Gastrocnemius medialis (tissue), 4 donors: ENCODE measurements around the gene SLCO4A1. TPM values are rescaled to one million over a fixed set of nuclear protein-coding genes. Genes with fewer than 3 reads are reported as not detected.

ENCODE experiments used
- ATAC-seq, 2 donors: fragments of 150-250 bp; one replicate each; pipeline ENCODE4 v1.9.1; 2016
- DNase-seq, 2 donors: peaks; one replicate each; pipeline ENCODE4 v3.0.0-alpha.2; 2019
- H3K27ac ChIP-seq, 4 donors: fragments of 200-600 bp; sonication (generic); 1 replicate in 1 of 4; 2 replicates in 3 of 4; pipeline ENCODE4 v1.5.1; 2016 to 2018; ENCODE audit warnings: mild to moderate bottlenecking in 2 of 4, moderate library complexity in 1 of 4
- H3K27me3 ChIP-seq, 3 donors: fragments of 200-600 bp; sonication (generic) in 2 of 3; 1 replicate in 1 of 3; 2 replicates in 2 of 3; pipeline versions ENCODE4 v1.5.1 to v1.6.0; 2016 to 2019; ENCODE audit warnings: mild to moderate bottlenecking in 1 of 3, moderate library complexity in 1 of 3
- H3K36me3 ChIP-seq, 2 donors: fragments of 200-600 bp; sonication (generic) in 1 of 2; one replicate each; pipeline ENCODE4 v1.5.1; 2017 to 2018
- H3K4me1 ChIP-seq, 2 donors: fragments of 200-600 bp; sonication (generic) in 1 of 2; one replicate each; pipeline ENCODE4 v1.5.1; 2016 to 2017; ENCODE audit warnings: mild to moderate bottlenecking in 2 of 2
- H3K4me3 ChIP-seq, 4 donors: fragments of 200-600 bp; sonication (generic) in 3 of 4; 1 replicate in 1 of 4; 2 replicates in 3 of 4; pipeline ENCODE4 v1.5.1; 2016 to 2019; ENCODE audit warnings: mild to moderate bottlenecking in 2 of 4
- H3K9me3 ChIP-seq, 3 donors: fragments of 200-600 bp; sonication (generic) in 2 of 3; 1 replicate in 1 of 3; 2 replicates in 2 of 3; pipeline ENCODE4 v1.5.1; 2016 to 2019
- POLR2A ChIP-seq, 2 donors: fragments of 450-650 bp; IDR thresholded peaks; one replicate each; pipeline ENCODE4 v1.6.1; 2017; ENCODE audit warnings: antibody characterized with exemption in 2 of 2, mild to moderate bottlenecking in 2 of 2, moderate library complexity in 2 of 2
- in situ Hi-C, 4 donors: fragments of 200-750 bp; cut with MboI; loops; one replicate each; pipeline versions ENCODE4 v1.15.0 to v1.8.0; 2017; ENCODE audit warnings: low sequenced_read_pairs in 4 of 4
- intact Hi-C: fragments of 100-400 bp; cut with DNase I; formaldehyde crosslinking; loops from one replicate; pipeline ENCODE4 v1.15.1; 2023; ENCODE audit warnings: low total_unique reads
- total RNA-seq, 4 donors: library from RNA; depleted of rRNA; stranded (reverse); fragments of >200 nt; gene quantifications; one replicate each; pipeline versions ENCODE4 v1.1.0 to v1.2.3, GENCODE V29; 2016
- TF ChIP-seq, protein P1 (sequence below), 5 experiments: fragments of 450-650 bp in 3 of 5; fragments of 200-600 bp in 2 of 5; sonication (generic) in 2 of 5; IDR thresholded peaks in 4 of 5; conservative IDR thresholded peaks in 1 of 5; 1 replicate in 4 of 5; 2 replicates in 1 of 5; pipeline ENCODE4 v1.5.1; 2016 to 2019; ENCODE audit warnings: antibody characterized with exemption in 5 of 5, mild to moderate bottlenecking in 3 of 5, moderate library complexity in 3 of 5

The SLCO4A1 gene
- total RNA-seq, 4 donors from 2014 or later: 20.4 to 26.9 (median 21.8) TPM

- Histone ChIP-seq H3K27me3 (no peaks in the 10 kb centered on the region), H3K4me1 (peaks cover 30 to 43% of the 10 kb centered on the region in 2 donors), H3K4me3 (peak overlapping the region; percentile 32 to 53 (median 46)), H3K9me3 (no peaks in the 10 kb centered on the region), H3K36me3 (no peaks in the 10 kb centered on the region), H3K27ac (peak overlapping the region; percentile 87 to 95 (median 94))
- ATAC-seq (peak; percentile 75 to 77), DNase-seq (peak; percentile 91 to 95)
- in situ Hi-C loops (loop anchor here in 1 of 4 donors (25.0 kb wide), 1 partner anchor 135 kb away; the partner anchor contains the start of gene MRGBP), intact Hi-C loops (loop anchor here (1.0 to 5.0 kb wide), 2 partner anchors 142 to 285 kb away; partner anchors contain the start of gene GID8)
- TF ChIP-seq, protein P1, sequence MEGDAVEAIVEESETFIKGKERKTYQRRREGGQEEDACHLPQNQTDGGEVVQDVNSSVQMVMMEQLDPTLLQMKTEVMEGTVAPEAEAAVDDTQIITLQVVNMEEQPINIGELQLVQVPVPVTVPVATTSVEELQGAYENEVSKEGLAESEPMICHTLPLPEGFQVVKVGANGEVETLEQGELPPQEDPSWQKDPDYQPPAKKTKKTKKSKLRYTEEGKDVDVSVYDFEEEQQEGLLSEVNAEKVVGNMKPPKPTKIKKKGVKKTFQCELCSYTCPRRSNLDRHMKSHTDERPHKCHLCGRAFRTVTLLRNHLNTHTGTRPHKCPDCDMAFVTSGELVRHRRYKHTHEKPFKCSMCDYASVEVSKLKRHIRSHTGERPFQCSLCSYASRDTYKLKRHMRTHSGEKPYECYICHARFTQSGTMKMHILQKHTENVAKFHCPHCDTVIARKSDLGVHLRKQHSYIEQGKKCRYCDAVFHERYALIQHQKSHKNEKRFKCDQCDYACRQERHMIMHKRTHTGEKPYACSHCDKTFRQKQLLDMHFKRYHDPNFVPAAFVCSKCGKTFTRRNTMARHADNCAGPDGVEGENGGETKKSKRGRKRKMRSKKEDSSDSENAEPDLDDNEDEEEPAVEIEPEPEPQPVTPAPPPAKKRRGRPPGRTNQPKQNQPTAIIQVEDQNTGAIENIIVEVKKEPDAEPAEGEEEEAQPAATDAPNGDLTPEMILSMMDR (IDR thresholded peaks at IDR 0.05 in 4 of 5, conservative IDR thresholded peaks at IDR 0.05 in 1 of 5): peak in 2 of 5 experiments; percentile 30 to 47
- TF ChIP-seq POLR2A (IDR thresholded peaks at IDR 0.05): peak; percentile 76 to 86
Observed at GRCh38 chr20:62652041-62652893, 10.0 kb downstream of the SLCO4A1 start.

DNA sequence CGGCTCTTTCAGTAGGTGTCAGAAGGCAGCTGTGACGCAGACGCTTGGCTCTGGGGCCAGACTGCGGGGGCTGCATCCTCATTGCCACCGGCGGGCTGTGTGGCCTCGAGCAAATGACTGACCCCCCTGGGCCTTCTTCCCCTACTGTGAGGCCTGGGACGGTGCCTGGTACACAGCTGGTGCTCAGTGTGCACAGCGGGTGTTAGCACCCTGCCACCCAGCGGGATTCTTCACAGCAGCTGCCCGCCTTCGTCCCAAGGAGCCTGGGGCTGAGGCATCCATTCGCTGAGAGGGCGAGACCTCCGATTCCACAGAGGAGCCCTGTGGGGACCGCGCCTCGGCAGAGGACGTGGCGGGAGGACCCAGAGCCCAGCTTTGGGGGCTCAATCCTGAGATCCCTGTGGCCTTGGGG is 10.6 kb downstream of the SLCO4A1 start:
- Histone ChIP-seq H3K36me3 (no peaks in the 10 kb centered on the region), H3K27me3 (no peaks in the 10 kb centered on the region), H3K27ac (peak overlapping the region; percentile 87 to 95 (median 94)), H3K4me1 (peaks cover 25 to 36% of the 10 kb centered on the region in 2 donors), H3K4me3 (peak overlapping the region; percentile 32 to 53 (median 46)), H3K9me3 (no peaks in the 10 kb centered on the region)
- ATAC-seq (no peak), DNase-seq (no peak)
- TF ChIP-seq POLR2A (IDR thresholded peaks at IDR 0.05): no peak
- TF ChIP-seq, protein P1 (IDR thresholded peaks at IDR 0.05 in 4 of 5, conservative IDR thresholded peaks at IDR 0.05 in 1 of 5): no peak
- intact Hi-C loops (loop anchor here (1.0 to 5.0 kb wide), 2 partner anchors 141 to 284 kb away; partner anchors contain the start of gene GID8), in situ Hi-C loops (loop anchor here in 1 of 4 donors (25.0 kb wide), 1 partner anchor 134 kb away; the partner anchor contains the start of gene MRGBP)

GRCh38 chr20:62653373-62653772 is 11.1 kb downstream of the SLCO4A1 start:
- ATAC-seq (no peak), DNase-seq (no peak)
- Histone ChIP-seq H3K27ac (peak overlapping the region; percentile 87 to 95 (median 94)), H3K4me1 (peaks cover 21 to 32% of the 10 kb centered on the region in 2 donors), H3K36me3 (no peaks in the 10 kb centered on the region), H3K27me3 (no peaks in the 10 kb centered on the region), H3K4me3 (no peak overlapping the region), H3K9me3 (no peaks in the 10 kb centered on the region)
- TF ChIP-seq, protein P1 (IDR thresholded peaks at IDR 0.05 in 4 of 5, conservative IDR thresholded peaks at IDR 0.05 in 1 of 5): no peak
- no peak for TF ChIP-seq POLR2A (IDR thresholded peaks at IDR 0.05)
- intact Hi-C loops: loop anchor here (5.0 kb wide), 1 partner anchor 284 kb away; the partner anchor contains the start of gene GID8
- in situ Hi-C loops: loop anchor here in 1 of 4 donors (25.0 kb wide), 1 partner anchor 134 kb away; the partner anchor contains the start of gene MRGBP

GRCh38 chr20:62653951-62654685 is 11.8 kb downstream of the SLCO4A1 start:
- DNase-seq (no peak), ATAC-seq (no peak)
- Histone ChIP-seq H3K27ac (peak overlapping the region in 2 of 4 donors; percentile 94 to 95), H3K27me3 (no peaks in the 10 kb centered on the region), H3K4me1 (peaks cover 14 to 24% of the 10 kb centered on the region in 2 donors), H3K36me3 (no peaks in the 10 kb centered on the region), H3K4me3 (no peak overlapping the region), H3K9me3 (no peaks in the 10 kb centered on the region)
- in situ Hi-C loops: loop anchor here in 1 of 4 donors (25.0 kb wide), 1 partner anchor 133 kb away; the partner anchor contains the start of gene MRGBP
- no peak for TF ChIP-seq POLR2A (IDR thresholded peaks at IDR 0.05)
- TF ChIP-seq, protein P1 (IDR thresholded peaks at IDR 0.05 in 4 of 5, conservative IDR thresholded peaks at IDR 0.05 in 1 of 5): no peak
- intact Hi-C loops: loop anchor here (5.0 kb wide), 1 partner anchor 283 kb away; the partner anchor contains the start of gene GID8
